ENCODE measurements around the gene CDK5RAP1. TPM values are rescaled to one million over a fixed set of nuclear protein-coding genes. Genes with fewer than 3 reads are reported as not detected.

CDK5RAP1 gene
- total and polyA plus RNA-seq, 2 of the 4 experiments (the other 2 are of a cell fraction), result 23.9 to 28.1 TPM

DNA sequence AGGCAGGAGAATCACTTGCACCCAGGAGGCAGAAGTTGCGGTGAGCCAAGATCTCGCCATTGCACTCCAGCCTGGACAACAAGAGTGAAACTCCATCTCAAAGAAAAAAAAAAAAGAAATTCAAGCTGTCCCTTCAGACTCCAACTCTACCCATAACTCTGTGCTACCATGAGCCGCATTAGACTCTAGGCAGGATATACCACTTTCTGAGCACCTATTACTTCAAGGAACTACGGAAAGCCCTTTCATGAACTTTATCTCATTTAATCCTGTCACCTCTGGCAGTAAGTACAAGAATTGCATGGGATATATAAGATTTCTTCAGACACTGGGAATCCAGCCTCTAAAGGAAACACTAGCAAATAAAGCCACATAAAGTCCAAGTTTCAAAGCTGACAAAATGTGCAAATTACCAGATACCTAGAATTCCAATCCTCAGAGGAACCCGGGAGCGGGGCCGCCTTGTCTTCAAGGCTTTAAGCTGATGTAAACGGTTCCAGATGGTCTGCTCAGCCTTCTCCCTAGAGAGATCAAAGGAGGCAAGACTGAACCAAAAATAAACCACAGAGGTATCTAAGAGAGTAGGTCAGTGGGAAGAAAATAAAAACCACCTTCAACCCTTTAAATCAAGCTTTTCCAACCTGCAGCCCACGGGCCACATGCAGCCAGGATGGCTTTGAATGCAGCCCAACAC is 9.4 kb downstream of the CDK5RAP1 start:
- Histone ChIP-seq H2AFZ (replicated peaks; ENCODE audit: low read length, poor library complexity) (no peak overlapping the region), H3K18ac (ENCODE audit: low read depth, low read length) (no peak overlapping the region), H4K91ac (ENCODE audit: insufficient read depth, low read depth, low read length) (no peak overlapping the region), H3K14ac (replicated peaks; ENCODE audit: low read depth, low read length) (no peak overlapping the region), H3K4me3 (ENCODE audit: insufficient read depth, low read depth, low read length) (no peak overlapping the region), H3K23ac (ENCODE audit: low read depth, low read length) (no peak overlapping the region), H3K27me3 (ENCODE audit: control insufficient read depth, insufficient read depth, low read length) (no peaks in the 10 kb centered on the region), H2BK5ac (ENCODE audit: low read depth, low read length, poor library complexity, severe bottlenecking) (no peak overlapping the region), H2BK20ac (ENCODE audit: low read depth, low read length) (no peak overlapping the region), H3K79me1 (ENCODE audit: low read depth in 1 of 2, low read length in 2 of 2) (peaks cover 10 to 32% of the 10 kb centered on the region in 2 experiments; a peak in 3 of 4 replicates), H3K9me3 (ENCODE audit: control insufficient read depth, insufficient read depth, low read length) (no peaks in the 10 kb centered on the region), H3K4me2 (ENCODE audit: low read depth, low read length) (no peak overlapping the region), H3K4me1 (ENCODE audit: control insufficient read depth, insufficient read depth, low read length) (no peaks in the 10 kb centered on the region), H2BK120ac (ENCODE audit: low read depth, low read length) (no peak overlapping the region), H3K36me3 (ENCODE audit: control insufficient read depth, insufficient read depth, low read length) (peaks cover 18% of the 10 kb centered on the region), H2BK15ac (ENCODE audit: low read depth, low read length) (no peak overlapping the region), H3K9me1 (ENCODE audit: insufficient read depth, low read length) (no peaks in the 10 kb centered on the region), H4K8ac (ENCODE audit: low read depth in 2 of 2, low read length in 2 of 2) (no peak overlapping the region), H3K27ac (ENCODE audit: insufficient read depth, low read length) (no peak overlapping the region), H4K5ac (ENCODE audit: low read depth, low read length) (no peak overlapping the region), H3K9ac (ENCODE audit: low read depth, low read length) (no peak overlapping the region), H4K20me1 (ENCODE audit: insufficient read depth, low read length) (no peaks in the 10 kb centered on the region), H3K4ac (ENCODE audit: low read depth, low read length) (no peak overlapping the region), H2AK9ac (replicated peaks; ENCODE audit: low read depth, low read length, poor library complexity) (no peak overlapping the region), H3K56ac (ENCODE audit: extremely low read depth, insufficient read depth, low read length) (no peak overlapping the region), H2AK5ac (ENCODE audit: low read depth, low read length) (no peak overlapping the region)
- ChIA-PET CTCF (no interaction called here), POLR2A (ENCODE audit: unreplicated experiment) (interaction anchor here (0.9 kb wide), 1 partner anchor 10 kb away, joined by 7 read pairs; the partner anchor contains the start of gene CDK5RAP1)
- DNase-seq, result peak; percentile 55
- in situ Hi-C loops (cut with MboI; ENCODE audit: low sequenced_read_pairs), result no loop called here
- dilution Hi-C loops (cut with HindIII; ENCODE audit: low sequenced_read_pairs, unreplicated experiment), result no loop called here
- WGBS, 2 experiments (ENCODE audit: extremely low coverage in 2 of 2, insufficient read length in 1 of 2), result no CpG with 5 or more reads among the region's 9 CpGs
- TF ChIP-seq BHLHE40 (IDR thresholded peaks at IDR 0.05; ENCODE audit: low read depth, low read length) (no peak), MAZ (IDR thresholded peaks at IDR 0.05; ENCODE audit: borderline replicate concordance, low read depth, low read length) (no peak), POLR2A (IDR thresholded peaks at IDR 0.05; ENCODE audit: low read depth, low read length) (no peak), RAD21 (IDR thresholded peaks at IDR 0.05; ENCODE audit: low read length) (no peak), MXI1 (IDR thresholded peaks at IDR 0.05; ENCODE audit: borderline replicate concordance, low read depth, low read length) (no peak), CHD1 (IDR thresholded peaks at IDR 0.05; ENCODE audit: low read depth, low read length) (no peak), RFX5 (IDR thresholded peaks at IDR 0.05; ENCODE audit: low read depth, low read length) (no peak), CEBPB (IDR thresholded peaks at IDR 0.05; ENCODE audit: low read depth, low read length) (no peak), SMC3 (IDR thresholded peaks at IDR 0.05; ENCODE audit: low read depth, low read length) (no peak)
- TF ChIP-seq, protein P1, sequence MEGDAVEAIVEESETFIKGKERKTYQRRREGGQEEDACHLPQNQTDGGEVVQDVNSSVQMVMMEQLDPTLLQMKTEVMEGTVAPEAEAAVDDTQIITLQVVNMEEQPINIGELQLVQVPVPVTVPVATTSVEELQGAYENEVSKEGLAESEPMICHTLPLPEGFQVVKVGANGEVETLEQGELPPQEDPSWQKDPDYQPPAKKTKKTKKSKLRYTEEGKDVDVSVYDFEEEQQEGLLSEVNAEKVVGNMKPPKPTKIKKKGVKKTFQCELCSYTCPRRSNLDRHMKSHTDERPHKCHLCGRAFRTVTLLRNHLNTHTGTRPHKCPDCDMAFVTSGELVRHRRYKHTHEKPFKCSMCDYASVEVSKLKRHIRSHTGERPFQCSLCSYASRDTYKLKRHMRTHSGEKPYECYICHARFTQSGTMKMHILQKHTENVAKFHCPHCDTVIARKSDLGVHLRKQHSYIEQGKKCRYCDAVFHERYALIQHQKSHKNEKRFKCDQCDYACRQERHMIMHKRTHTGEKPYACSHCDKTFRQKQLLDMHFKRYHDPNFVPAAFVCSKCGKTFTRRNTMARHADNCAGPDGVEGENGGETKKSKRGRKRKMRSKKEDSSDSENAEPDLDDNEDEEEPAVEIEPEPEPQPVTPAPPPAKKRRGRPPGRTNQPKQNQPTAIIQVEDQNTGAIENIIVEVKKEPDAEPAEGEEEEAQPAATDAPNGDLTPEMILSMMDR (conservative IDR thresholded peaks at IDR 0.05; ENCODE audit: low read depth, low read length), result no peak
- no TSS peak for BruUV-seq (replicated peaks)
- intact Hi-C loops (cut with micrococcal nuclease), result no loop called here
- peak; percentile 90 for ATAC-seq (ENCODE audit: low read depth)

All from IMR-90 (cell line).